Measurements from ENCODE around the gene GPR142.

GPR142 gene

GRCh38 chr17:74367206-74367605, at the start of gene GPR142:
TSS of gene GPR142 (plus strand) at chr17:74367506. CDS start at chr17:74369541, 2,035 bp downstream.
- DNase-seq = no peak

- DNase-seq = no peak
Observed at GRCh38 chr17:74318391-74318790, 48.9 kb upstream of the GPR142 start.

- no peak for DNase-seq
Observed at GRCh38 chr17:74324521-74324920, 42.8 kb upstream of the GPR142 start.

GRCh38 chr17:74325376-74325742, 41.9 kb upstream of the GPR142 start:
- no peak for DNase-seq

- DNase-seq = no peak
Observed at GRCh38 chr17:74325743-74326379, 41.4 kb upstream of the GPR142 start, which contains the start of gene KIF19. TSS of gene KIF19 (plus strand) at chr17:74326226. CDS start at chr17:74326350, 124 bp downstream.

- DNase-seq = no peak
Observed at GRCh38 chr17:74326506-74326905, 40.8 kb upstream of the GPR142 start.

- DNase-seq = no peak
Observed at GRCh38 chr17:74328487-74328886, 38.8 kb upstream of the GPR142 start.

GRCh38 chr17:74329378-74329777, 37.9 kb upstream of the GPR142 start:
- no peak for DNase-seq

GRCh38 chr17:74330446-74330845, 36.9 kb upstream of the GPR142 start:
- no peak for DNase-seq

GRCh38 chr17:74332017-74332650, 35.2 kb upstream of the GPR142 start:
- no peak for DNase-seq

GRCh38 chr17:74332763-74333283, 34.5 kb upstream of the GPR142 start:
- no peak for DNase-seq

- DNase-seq = no peak
Observed at GRCh38 chr17:74334393-74335039, 32.8 kb upstream of the GPR142 start.

GRCh38 chr17:74335529-74336062, 31.7 kb upstream of the GPR142 start:
- DNase-seq = no peak

- DNase-seq = no peak
Observed at GRCh38 chr17:74336307-74336706, 31.0 kb upstream of the GPR142 start.

GRCh38 chr17:74337834-74338500, 29.3 kb upstream of the GPR142 start:
- no peak for DNase-seq

GRCh38 chr17:74339537-74340195, 27.6 kb upstream of the GPR142 start:
- no peak for DNase-seq

GRCh38 chr17:74340470-74341023, 26.8 kb upstream of the GPR142 start:
- DNase-seq = no peak

GRCh38 chr17:74342224-74342623, 25.1 kb upstream of the GPR142 start:
- DNase-seq = no peak

GRCh38 chr17:74343121-74343520, 24.2 kb upstream of the GPR142 start:
- no peak for DNase-seq

- DNase-seq = no peak
Observed at GRCh38 chr17:74343526-74344284, 23.6 kb upstream of the GPR142 start.

GRCh38 chr17:74344658-74345057, 22.6 kb upstream of the GPR142 start:
- no peak for DNase-seq
